NB4 (cell line): Measurements from ENCODE around the gene REC114.

Experiments
- CTCF ChIP-seq: IDR thresholded peaks from one replicate; pipeline ENCODE4 v1.5.1; 2012; ENCODE audit warnings: low read depth, low read length
- MAX ChIP-seq: IDR thresholded peaks from 2 replicates; pipeline ENCODE4 v1.6.1; 2011; ENCODE audit warnings: low read depth, low read length
- POLR2A ChIP-seq: IDR thresholded peaks from 2 replicates; pipeline ENCODE4 v1.6.1; 2011; ENCODE audit warnings: mild to moderate bottlenecking; ENCODE audit not compliant: insufficient read length; ENCODE audit errors: extremely low read depth

- no peak for TF ChIP-seq CTCF
- TF ChIP-seq POLR2A = no peak
- no peak for TF ChIP-seq MAX
These were observed 47.3 kb upstream of the REC114 start for GRCh38 chr15:73395671-73396070.
